Thyroid gland (tissue), 4 donors: ENCODE measurements around the gene COG2.

Experiments
- POLR2A ChIP-seq, 2 donors: fragments of 450-650 bp; IDR thresholded peaks; one replicate each; pipeline ENCODE4 v1.6.1; 2017; ENCODE audit warnings: antibody characterized with exemption in 2 of 2, mild to moderate bottlenecking in 2 of 2, moderate library complexity in 1 of 2
- TF ChIP-seq, protein P1 (sequence below), 6 experiments: fragments of 200-600 bp in 3 of 6; fragments of 450-650 bp in 3 of 6; sonication (generic) in 3 of 6; IDR thresholded peaks; one replicate each; pipeline ENCODE4 v1.5.1; 2016 to 2019; ENCODE audit warnings: antibody characterized with exemption in 6 of 6, mild to moderate bottlenecking in 2 of 6, inconsistent platforms in 1 of 6, moderate library complexity in 1 of 6

DNA sequence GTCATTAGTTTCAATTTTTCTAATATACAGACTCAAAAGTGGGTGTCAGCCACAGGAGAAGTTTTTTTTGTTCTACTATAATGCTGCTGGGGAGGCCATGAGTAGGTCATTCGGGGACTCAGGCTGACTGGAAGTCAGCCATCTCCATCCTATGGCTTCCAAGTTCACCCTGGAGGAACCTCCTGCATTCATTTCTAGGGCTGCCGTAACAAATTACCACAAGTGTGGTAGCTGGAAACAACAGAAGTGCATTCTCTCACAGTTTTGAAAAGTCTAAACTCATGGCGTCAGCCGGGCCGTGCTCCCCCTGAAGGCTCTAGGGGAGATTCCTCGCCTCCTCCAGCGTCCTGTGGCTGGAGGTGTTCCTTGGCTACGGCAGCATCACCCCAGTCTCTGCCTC is 53.9 kb downstream of the COG2 start:
- TF ChIP-seq POLR2A (IDR thresholded peaks at IDR 0.05), result no peak
- TF ChIP-seq, protein P1, sequence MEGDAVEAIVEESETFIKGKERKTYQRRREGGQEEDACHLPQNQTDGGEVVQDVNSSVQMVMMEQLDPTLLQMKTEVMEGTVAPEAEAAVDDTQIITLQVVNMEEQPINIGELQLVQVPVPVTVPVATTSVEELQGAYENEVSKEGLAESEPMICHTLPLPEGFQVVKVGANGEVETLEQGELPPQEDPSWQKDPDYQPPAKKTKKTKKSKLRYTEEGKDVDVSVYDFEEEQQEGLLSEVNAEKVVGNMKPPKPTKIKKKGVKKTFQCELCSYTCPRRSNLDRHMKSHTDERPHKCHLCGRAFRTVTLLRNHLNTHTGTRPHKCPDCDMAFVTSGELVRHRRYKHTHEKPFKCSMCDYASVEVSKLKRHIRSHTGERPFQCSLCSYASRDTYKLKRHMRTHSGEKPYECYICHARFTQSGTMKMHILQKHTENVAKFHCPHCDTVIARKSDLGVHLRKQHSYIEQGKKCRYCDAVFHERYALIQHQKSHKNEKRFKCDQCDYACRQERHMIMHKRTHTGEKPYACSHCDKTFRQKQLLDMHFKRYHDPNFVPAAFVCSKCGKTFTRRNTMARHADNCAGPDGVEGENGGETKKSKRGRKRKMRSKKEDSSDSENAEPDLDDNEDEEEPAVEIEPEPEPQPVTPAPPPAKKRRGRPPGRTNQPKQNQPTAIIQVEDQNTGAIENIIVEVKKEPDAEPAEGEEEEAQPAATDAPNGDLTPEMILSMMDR (IDR thresholded peaks at IDR 0.05), result no peak
